T-helper 1 cell (primary cell): Measurements from ENCODE around the gene FKBP8.
"Not testable (repeated sequence)": the region's sequence is repeated elsewhere in the genome, so short reads cannot be mapped to it uniquely, and the experiment has no call there.

Source experiments
- DNase-seq, 5 donors: peaks; one replicate each; pipeline ENCODE4 v3.0.0-alpha.2; 2012 to 2020

Gene FKBP8

DNA sequence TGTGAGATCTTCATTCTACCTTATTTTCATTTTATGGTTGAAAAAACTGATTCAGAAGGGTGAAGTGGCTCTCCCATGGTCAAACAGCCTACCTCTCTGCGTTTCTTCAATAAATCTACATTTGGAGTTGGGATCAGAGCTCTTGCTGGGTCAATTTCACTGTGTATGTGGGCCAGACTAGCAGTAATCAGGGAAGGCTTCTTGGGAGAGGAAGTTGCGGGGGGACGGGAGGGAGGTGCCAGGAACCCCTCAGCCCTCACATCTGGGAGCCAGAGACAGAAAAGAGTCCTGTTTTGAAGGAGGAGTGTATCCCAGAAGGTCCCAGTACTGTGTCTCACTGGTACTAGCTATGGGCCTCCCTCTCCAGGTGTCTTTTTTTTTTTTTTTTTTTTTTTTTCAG lies 15.2 kb upstream of the FKBP8 start:
- DNase-seq = no peak

DNA sequence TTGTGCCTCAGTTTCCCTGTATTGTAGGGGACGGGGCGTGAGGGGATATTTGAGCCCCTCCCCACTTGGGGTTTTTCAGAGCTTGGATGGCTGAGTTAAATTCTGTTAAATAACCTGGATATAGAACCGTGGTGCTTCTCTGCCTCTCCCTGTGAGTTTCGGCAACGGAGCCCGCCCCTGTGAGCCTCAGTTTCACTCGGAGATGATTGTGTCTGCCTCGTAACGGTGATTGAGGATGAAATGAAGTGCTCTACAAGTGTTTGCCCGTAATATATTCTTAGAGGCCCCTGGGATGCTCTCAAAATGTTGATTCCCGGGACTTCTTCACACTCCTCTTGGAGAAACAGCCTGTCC lies 14.8 kb upstream of the FKBP8 start:
- no peak for DNase-seq

DNA sequence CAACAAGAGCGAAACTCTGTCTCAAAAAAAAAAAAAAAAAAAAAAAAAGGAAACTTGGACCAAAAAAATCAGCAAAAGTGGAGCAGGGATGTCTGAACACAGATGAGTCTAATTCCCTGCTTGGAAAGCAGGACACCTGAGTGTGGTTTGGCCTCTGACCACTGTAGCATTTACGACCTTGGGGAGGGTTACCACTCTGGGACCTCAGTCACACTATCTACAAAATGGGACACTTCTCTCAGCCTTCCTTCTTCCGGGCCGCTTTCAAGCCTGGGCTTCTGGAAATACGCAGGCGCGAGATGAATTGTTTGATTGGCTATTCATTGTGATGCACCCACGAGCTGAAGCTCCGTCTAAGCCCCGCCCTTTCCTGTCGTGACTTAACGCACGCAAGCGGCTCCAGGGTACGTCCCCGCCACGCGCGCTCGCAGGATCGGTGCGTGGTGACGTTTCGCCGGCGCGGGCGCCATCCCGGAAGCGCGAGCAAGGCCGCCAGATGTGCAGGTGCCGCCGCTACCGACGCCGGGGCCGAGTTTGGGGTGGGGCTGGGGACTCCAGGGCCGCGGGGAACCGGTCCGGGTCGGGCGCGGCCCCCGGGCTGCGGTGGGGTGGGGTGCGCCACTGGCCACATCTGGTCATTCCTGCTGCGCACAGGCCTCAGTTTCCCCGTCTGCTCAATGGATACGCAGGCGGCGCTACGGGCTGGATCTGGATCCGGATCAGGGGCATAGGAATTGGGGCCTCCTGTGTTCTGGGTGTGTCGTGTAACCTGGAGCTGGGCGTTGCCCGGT lies 14.2 kb upstream of the FKBP8 start, which contains the start of gene KXD1:
Gene KXD1 (plus strand): TSS at position 460 of the 791 bp plus-strand sequence. CDS start 4,187 bp downstream, outside the sequence.
- peak; percentile 96 to 100 (median 98) for DNase-seq

DNA sequence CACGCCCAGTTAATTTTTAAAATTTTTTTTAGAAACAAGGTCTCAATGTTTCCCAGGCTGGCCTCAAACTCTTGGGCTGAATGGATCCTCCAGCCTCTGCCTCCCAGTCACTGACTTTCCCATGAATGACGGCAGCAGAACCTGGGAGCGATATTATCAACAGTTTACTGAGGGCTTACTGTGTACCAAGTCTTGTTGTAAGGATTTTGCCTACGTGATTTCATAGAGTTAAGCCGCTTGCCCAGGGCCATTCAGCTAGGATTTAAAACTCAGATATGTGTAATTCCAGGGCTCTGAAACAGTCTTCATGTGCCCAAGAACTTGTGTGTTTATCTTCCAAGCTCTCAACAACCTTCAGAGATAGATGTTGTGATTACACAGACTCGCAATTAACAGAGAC lies 8.3 kb upstream of the FKBP8 start:
- DNase-seq = no peak

DNA sequence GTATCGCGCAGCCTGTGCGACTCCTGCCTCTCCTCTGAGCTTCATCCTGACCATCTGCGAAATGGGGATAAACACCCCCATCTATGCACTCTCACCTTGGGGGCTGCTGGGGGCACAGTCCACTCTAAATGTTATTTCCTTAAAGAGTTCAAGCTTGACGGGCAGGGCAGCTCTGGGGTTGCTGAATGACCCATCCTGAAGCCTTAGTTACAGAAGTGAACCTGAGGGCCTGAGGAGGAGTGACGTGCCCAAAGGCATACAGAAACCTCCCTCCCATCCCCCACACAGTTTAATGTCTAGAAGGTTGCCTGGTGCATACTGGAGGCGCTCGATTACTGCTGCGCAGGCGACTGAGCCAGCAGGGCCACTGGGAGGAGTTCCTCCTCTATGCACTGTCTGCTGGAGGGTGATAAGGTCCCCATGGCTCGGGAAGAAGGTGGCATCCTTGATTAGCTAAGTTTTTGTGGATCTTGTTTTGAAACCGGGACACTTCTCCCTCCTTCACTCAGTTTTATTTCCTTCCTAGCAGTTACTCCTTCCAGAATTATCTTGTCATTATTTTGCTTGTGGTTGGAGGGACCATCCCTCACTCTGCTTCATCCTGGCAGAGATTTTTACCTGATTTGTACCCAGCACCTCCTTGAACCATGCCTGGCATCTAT lies 572 bp upstream of the FKBP8 start:
- DNase-seq = peak; percentile 43 to 92 (median 67)

DNA sequence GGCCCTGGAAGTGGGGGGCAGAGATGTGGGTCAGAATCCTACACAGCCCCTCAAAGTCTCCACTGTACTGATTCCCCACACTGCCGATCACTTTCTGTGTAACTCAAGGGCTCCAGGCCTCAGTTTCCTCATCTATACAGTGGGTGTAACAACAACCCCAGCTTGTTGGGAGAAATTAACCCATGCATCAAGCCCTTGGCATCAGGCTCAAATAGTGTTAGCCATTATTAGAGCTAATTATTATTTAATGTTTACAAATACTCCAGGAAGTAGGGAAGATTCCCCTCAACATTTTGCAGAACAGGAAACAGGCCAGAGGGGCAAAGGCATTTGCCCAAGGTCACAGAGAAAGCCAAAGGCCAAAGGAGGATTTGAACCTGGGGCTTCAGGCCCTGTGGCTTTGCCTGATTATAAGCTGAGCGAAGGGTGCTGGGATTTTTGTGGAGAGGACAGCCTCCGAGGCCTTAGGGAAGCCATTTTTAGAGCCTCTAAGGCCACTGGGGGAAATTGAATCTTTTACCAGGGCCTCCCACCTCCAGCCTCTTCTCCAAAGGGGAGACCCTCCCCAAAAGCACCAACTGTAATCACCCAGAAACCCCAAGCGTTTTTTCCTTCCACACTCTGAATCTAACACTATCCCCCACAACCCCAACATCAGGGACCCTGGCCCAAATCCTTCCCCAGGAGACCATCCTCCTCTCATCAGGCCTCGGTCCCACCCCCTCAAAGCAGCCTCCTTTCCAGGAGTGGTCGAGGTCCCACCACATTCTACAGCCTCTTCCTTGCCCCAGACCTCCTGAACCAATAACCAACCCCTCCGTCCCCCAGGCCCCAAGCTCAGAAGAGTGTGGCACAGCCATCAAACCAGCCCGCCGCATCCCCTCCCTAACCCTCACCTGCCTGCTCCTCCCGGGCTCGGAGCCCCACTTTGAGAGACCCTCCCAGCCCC lies 1.1 kb downstream of the FKBP8 start:
- no peak for DNase-seq

DNA sequence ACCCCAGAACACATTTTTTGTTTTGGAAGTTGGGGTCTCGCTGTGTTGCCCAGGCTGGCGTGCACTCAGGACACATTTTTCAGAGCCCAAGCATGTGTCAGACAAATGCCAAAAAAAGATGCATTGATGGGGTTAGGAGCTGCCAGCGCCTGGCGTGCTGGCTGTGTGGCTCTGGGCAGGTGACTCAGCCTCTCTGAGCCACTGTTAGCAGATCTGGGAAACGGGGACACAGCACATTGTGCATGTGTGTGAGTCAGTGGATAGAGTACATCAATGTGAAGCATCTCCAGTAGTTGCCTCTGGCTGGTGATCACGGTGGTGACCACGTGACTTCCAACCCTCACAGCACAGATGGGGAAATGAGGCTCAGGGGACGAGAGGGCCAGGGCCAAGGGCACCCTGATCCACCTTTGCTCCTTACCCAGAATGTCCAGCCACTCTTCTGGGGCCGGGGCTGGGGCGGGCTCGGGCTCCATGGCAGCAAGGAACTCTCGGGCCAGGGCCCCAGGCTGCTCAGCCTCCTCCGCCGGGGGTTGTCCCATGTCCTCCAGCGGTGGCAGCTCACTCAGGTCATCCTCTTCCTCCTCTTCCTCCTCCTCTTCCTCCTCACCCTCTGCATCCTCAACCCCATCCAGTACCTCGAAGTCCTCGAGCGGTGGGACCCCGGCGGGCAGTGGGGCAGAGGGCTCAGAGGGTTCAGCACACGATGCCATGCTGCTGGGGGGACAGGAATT lies 1.9 kb downstream of the FKBP8 start:
- DNase-seq = no peak

DNA sequence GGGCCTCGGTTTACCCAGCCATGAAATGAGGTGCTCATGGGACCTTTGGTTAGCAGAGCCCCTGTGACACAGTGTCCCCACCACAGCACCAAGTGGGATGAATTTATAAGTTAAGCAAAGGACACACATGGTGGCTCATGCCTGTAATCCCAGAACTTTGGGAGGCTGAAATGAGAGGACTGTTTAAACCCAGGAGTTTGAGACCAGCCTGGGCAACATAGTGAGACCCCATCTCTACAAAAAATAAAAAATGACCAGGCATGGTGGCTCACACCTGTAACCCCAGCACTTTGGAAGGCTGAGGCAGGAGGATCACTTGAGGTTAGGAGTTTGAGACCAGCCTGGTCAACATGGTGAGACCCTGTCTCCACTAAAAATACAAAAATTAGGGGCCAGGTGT lies 3.2 kb downstream of the FKBP8 start:
- DNase-seq = not testable (repeated sequence)

DNA sequence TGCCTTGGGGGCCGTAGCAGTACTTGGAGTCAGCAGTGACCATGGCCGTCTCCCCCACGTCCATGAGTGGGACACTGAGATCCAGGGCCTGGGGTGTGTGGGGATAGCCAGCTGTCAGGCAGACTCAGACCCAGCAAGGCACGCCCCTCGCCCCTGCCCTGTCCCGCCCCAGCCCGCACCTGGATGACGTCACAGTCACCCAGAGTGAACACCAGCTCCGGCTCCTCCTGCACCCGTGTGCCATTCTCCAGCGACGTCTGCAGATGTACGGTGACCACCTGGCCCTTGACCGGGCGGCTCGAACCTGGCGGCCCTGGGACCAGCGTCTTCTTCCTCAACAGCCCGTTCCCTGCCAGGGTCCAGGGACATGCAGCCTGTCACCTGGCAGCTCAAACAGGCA lies 4.0 kb downstream of the FKBP8 start:
- no peak for DNase-seq

DNA sequence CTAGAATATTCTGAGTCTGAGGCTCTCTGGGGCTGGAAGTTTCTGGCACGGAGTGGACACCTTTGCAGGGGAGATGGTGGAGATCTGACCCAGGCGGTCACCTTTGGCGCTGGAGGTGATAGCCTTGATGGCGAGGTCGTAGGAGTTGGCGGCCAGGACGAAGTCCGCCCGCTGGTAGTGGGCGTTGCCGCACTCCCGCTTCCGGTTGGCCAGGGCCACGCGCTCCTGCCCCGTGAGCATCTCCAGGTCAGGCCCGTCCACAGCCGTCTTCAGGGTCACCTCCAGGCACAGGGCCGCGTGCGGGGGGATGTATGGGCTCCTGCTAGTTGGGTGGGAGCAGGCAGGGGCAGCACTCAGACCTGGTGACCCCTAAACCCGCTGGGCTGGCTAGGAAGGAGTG lies 5.3 kb downstream of the FKBP8 start:
- no peak for DNase-seq

DNA sequence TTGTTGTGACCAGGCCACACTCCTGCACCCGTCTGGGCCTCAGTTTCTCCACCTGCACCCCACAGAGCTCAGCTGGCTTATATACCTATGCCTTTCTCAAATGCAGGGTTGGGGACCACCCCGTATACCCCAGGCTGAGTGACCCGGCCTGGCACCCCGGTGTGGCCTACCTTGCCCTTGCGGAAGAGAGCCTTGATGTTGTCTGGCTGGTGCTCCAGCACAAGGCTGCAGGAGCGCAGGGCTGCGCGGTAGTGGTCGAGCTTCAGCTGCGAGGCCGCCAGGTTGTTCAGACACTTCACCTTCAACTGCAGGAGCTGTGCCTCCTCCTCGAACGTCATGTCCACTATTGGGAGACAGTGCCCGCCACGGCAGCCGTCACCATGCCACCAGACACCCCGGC lies 5.9 kb downstream of the FKBP8 start:
- DNase-seq = no peak

DNA sequence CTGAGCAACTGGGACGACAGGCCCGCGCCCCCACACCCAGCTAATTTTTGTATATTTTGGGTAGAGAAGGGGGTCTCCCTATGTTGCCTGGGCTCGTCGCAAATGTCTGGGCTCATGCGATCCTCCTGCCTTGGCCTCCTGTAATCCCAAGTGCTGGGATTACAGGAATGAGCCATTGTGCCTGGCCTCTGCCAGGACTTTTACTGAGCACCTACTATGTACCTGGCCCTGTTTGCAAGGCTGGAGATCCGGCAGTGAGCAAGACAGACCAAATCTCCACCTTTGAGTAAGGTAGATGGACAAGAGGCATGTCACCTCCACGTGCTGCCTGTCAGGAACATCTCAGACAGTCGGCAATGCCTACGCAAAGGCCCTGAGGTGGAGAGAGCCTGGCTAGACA lies 6.9 kb downstream of the FKBP8 start:
- DNase-seq = no peak

DNA sequence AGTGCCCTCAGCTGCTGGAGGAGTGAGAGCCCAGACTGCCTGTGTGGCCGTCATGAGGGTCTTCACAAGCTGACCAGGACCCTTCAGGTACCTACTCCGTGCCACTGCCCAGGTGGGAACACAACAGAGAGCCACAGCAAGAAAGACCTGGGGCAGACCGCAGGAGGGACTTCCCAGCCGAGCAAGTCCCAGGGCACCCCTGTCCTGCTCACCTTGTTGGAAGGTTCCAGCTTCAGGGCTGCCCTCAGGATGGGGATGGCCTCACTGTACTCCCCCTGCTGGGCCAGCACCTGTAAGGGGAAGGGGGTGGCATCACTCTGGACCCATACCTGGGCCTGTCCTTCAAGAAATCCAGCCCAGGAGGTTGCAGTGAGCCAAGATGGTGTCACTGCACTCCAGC lies 10.3 kb downstream of the FKBP8 start:
- DNase-seq = no peak

DNA sequence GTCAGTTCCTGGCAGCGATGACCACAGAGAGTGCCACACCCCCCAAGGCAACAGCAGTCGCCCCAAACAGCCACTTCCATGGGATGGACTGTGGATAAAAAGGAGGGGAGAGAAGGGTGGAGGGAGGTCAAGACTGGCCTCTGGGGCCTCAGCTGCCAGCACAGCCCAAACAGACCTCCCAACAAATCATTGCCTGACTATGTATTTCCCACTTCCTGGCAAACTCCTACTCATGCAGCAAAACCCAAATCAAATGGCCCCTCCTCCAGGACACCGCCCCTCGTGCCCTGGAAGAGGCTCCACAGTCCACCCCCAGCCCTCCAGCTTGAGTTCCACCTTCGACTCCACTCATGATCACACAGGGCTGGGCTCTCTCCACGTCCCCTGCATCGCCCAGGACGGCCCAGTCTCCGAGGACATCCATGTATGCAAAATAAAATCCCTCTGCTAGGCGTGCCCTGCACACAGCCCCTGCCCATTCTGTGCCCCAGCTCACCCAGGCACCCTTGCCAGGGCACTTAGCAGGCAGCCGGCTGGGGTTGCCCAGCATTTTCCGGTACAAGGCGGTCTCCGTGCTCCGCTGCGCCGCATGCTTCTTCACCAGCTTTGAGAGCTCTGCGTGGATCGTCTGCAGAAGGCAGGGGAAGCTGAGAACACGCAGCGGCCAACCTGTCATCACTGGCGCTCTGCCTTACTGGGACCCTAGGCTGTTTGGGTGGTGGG lies 11.0 kb downstream of the FKBP8 start:
- DNase-seq = no peak

DNA sequence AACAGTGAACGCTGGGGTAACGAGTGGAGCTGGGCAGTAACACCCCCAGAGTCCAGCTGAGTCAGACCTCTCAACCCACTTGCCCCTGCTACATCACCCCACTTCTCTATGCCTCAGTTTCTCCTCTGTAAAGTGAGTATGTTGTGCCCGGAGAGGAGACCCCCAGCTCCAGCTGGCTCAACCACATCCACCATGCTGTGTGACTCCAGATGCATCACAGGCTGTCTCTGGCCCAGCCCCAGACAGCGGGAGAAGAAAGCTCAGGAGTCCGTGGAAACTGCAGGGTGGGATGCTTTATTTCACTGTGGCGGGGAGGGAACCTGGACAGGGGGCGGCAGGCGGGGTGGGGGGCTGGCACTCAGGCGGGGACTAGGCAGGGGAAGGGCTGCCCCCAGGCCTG lies 11.9 kb downstream of the FKBP8 start:
- DNase-seq = no peak

DNA sequence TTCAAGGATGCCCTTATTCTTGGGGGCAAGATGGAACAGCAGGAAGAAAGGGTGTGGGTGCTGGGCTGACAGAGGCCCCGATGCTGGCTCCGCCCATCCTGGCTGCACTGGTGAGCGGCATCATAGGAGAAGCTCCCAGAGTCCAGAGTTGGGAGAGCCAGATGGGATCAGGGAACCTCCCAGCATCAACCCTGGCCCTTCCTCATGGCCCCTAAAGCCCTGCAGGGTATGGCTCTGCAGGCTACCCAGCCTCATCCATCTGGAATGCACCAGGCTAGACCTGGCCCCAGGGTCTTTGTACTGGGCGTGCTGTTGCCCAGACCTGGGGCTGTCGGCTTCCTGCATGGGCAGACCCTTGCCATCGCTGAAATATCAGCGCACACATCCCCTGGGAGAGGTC lies 13.6 kb downstream of the FKBP8 start:
- DNase-seq = no peak

DNA sequence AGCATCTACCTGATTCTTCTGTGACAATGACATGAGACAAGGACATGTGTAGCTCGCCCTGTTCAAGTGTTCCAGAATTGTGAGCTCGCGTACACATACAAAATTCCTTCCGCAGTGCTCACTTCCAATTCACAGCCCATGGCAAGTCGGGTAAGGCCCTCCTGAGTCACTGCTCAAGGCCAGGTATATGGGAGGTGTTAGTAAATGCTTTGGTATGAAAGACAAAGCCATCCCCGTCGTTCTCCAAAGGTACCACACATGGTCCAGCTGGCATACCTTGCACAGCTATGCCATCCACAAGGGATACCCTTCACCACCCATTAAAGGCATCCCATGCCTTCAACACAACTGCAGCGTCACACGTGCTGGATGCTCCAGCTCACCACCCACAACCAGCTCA lies 17.1 kb downstream of the FKBP8 start:
- DNase-seq = no peak

DNA sequence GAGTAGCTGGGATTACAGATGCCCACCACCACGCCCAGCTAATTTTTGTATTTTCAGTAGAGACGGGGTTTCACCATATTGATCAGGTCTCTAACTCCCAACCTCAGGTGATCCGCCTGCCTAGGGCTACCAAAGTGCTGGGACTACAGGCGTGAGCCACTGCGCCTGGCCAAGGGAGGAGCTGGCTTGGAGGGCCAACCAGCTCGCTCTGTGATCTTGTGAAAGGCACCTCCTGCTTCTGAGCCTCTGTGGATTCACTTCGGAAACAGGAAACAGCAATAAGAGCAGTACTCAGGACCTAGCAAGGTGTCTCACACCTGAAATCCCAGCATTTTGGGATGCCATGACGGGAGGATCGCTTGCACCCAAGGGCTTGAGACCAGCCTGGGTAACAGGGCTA lies 19.5 kb downstream of the FKBP8 start:
- DNase-seq = no peak

DNA sequence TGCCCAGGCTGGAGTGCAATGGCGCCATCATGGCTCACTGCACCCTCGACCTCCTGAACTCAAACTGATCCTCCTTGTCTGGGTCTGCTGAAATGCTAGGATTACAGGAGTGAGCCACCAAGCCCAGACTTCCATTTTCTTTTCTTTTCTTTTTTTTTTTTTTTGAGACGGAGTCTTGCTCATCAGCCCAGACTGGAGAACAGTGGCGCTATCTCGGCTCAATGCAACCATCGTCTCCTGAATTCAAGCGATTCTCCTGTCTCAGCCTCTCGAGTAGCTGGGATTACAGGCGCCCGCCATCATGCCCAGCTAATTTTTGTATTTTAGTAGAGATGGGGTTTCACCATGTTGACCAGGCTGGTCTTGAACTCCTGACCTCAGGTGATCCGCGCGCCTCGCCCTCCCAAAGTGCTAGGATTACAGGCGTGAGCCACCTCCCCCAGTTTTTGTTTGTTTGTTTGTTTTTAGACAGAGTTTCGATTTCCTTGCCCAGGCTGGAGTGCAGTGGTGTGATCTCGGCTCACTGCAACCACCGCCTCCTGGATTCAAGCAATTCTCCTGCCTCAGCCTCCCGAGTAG lies 20.4 kb downstream of the FKBP8 start:
- DNase-seq = not testable (repeated sequence)

DNA sequence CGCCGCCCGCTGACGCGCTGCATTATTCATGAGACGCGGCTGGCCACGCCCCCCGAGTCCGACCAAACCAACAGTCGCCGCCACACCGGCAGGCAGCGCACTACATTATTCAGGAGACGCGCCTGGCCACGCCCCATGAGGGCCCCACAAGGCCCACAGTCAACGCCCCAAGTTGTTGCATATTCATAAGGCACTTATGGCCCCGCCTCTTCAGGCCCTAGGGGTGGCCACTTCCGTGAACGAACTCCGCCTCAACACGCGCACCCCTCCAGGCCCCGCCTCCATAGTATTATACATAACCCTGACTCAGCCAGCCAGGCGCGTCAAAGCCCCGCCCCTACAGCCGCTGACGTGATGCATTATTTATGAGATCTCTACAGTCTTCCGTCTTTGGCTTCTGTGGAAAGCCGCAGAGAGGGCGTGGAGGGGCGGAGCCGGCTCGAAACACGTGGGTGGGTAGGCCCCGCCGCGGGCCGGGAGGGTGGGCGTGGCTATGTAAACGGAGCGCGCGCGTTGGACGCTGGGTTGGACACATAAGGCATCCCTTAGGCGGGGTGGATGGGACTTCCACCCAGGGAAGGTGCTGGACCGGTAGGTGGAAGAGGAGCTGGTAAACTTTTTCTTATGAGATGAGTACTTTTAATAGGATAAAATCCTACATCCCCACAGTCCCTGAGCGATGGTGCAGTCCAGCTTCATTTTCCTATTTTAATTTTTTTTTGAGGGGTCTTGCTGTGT lies 21.1 kb downstream of the FKBP8 start:
- peak; percentile 100 for DNase-seq

DNA sequence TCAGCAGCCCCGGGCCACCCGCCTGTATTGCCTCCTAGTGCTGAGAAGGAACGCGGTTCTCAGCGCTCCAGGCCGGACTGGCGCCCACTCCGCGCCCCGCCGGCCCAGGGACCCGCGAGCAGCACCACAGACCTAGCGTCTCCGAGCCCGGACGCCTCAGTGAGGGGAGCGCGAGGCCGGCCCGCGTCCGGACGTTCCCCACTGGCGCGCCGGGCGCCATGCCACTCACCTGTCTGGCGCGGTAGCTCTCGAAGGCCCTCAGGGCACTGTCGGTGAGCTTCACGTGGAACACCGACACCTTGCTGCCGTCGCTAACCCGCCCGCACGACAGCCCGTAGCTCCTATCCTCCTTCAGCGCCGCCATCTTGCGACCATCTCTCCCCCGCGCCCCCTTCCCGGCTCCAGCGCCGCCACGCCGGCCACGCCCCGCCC lies 21.7 kb downstream of the FKBP8 start, which contains the start of gene ELL:
Gene ELL (minus strand): TSS at position 379 of the 432 bp plus-strand sequence. CDS start 15 bp downstream, at position 364.
- no peak for DNase-seq
